ENCODE results near the gene PPM1G. TPM values are rescaled to one million over a fixed set of nuclear protein-coding genes. Genes with fewer than 3 reads are reported as not detected.

PPM1G gene
- polyA plus RNA-seq, 1 experiment: 48.6 TPM

GRCh38 chr2:27379383-27379835 lies 30.0 kb downstream of the PPM1G start:
- CTCF ChIA-PET: interaction anchor here (1.1 to 2.2 kb wide), 2 partner anchors 9 to 62 kb away, joined by 4 to 10 read pairs; partner anchors contain the start of genes EIF2B4 and SNX17
- no peak for TF ChIP-seq CTCF (IDR thresholded peaks at IDR 0.05; ENCODE audit: low read depth, low read length)
- no peak for DNase-seq (ENCODE audit: low read depth, low spot score)

GRCh38 chr2:27378809-27379290 lies 30.5 kb downstream of the PPM1G start:
- Histone ChIP-seq H3K27ac (ENCODE audit: low read depth, low read length) (no peak overlapping the region), H3K9me3 (ENCODE audit: control insufficient read depth, insufficient read depth, low read length) (no peaks in the 10 kb centered on the region; the same call in 1 of the 2 replicates), H3K27me3 (ENCODE audit: control insufficient read depth, insufficient read depth, low read length) (no peaks in the 10 kb centered on the region), H3K4me3 (ENCODE audit: low read depth, low read length) (peak overlapping the region; percentile 25)
- POLR2A ChIA-PET: interaction anchor here (1.6 to 3.0 kb wide), 2 partner anchors 9 to 49 kb away, joined by 4 to 34 read pairs; partner anchors contain the start of genes EIF2B4, NRBP1 and SNX17
- TF ChIP-seq CTCF (IDR thresholded peaks at IDR 0.05; ENCODE audit: low read depth, low read length): no peak
- no peak for DNase-seq (ENCODE audit: low read depth, low spot score)
- CTCF ChIA-PET: interaction anchor here (2.2 kb wide), 1 partner anchor 9 kb away, joined by 10 read pairs; the partner anchor contains the start of genes EIF2B4 and SNX17

More at GRCh38 chr2:27379383-27379835, 30.0 kb downstream of the PPM1G start:
- Histone ChIP-seq H3K9me3 (ENCODE audit: control insufficient read depth, insufficient read depth, low read length) (no peaks in the 10 kb centered on the region; the same call in 1 of the 2 replicates), H3K4me3 (ENCODE audit: low read depth, low read length) (peak overlapping the region; percentile 88), H3K27me3 (ENCODE audit: control insufficient read depth, insufficient read depth, low read length) (no peaks in the 10 kb centered on the region), H3K27ac (ENCODE audit: low read depth, low read length) (peak overlapping the region; percentile 95)
- POLR2A ChIA-PET: interaction anchor here (0.5 to 3.0 kb wide), 5 partner anchors 9 to 51 kb away, joined by 4 to 34 read pairs (median 5); partner anchors contain the start of genes EIF2B4, GTF3C2, NRBP1 and SNX17

- no peaks in the 10 kb centered on the region for H3K27me3 ChIP-seq (ENCODE audit: control insufficient read depth, insufficient read depth, low read length)
- CTCF ChIA-PET: interaction anchor here (2.2 kb wide), 1 partner anchor 8 kb away, joined by 10 read pairs; the partner anchor contains the start of genes EIF2B4 and SNX17
- no peak overlapping the region for H3K27ac ChIP-seq (ENCODE audit: low read depth, low read length)
- TF ChIP-seq CTCF (IDR thresholded peaks at IDR 0.05; ENCODE audit: low read depth, low read length): 0 out of 2 replicates have a peak, but pooled peaks have one; percentile 13
- no peaks in the 10 kb centered on the region; the same call in 1 of the 2 replicates for H3K9me3 ChIP-seq (ENCODE audit: control insufficient read depth, insufficient read depth, low read length)
- POLR2A ChIA-PET: interaction anchor here (3.0 kb wide), 1 partner anchor 8 kb away, joined by 34 read pairs; the partner anchor contains the start of genes EIF2B4 and SNX17
- no peak for DNase-seq (ENCODE audit: low read depth, low spot score)
- no peak overlapping the region for H3K4me3 ChIP-seq (ENCODE audit: low read depth, low read length)
These were observed 31.1 kb downstream of the PPM1G start for GRCh38 chr2:27378096-27378808.

- Histone ChIP-seq H3K4me3 (ENCODE audit: low read depth, low read length) (no peak overlapping the region), H3K27ac (ENCODE audit: low read depth, low read length) (peak overlapping the region; percentile 31), H3K9me3 (ENCODE audit: control insufficient read depth, insufficient read depth, low read length) (no peaks in the 10 kb centered on the region; the same call in 1 of the 2 replicates), H3K27me3 (ENCODE audit: control insufficient read depth, insufficient read depth, low read length) (no peaks in the 10 kb centered on the region)
- TF ChIP-seq CTCF (IDR thresholded peaks at IDR 0.05; ENCODE audit: low read depth, low read length): no peak
- POLR2A ChIA-PET: no interaction called here
- DNase-seq (ENCODE audit: low read depth, low spot score): no peak
- CTCF ChIA-PET: no interaction called here
These were observed 31.7 kb downstream of the PPM1G start for GRCh38 chr2:27377618-27378095.

Measured in AG04450 (cell line).